UCSD-AML1 (cell line): Measurements from ENCODE around the gene GBP6.
"Not testable (repeated sequence)": the region's sequence is repeated elsewhere in the genome, so short reads cannot be mapped to it uniquely, and the experiment has no call there.

Experiments
- DNase-seq: peaks from one replicate; lab custom pipeline; 2025; ENCODE audit not compliant: unreplicated experiment; lab: John Stamatoyannopoulos, UW

Gene GBP6

GRCh38 chr1:89369331-89369730 lies 5.5 kb downstream of the GBP6 start:
- DNase-seq = no peak

GRCh38 chr1:89373810-89374209 lies 10.0 kb downstream of the GBP6 start:
- not testable (repeated sequence) for DNase-seq

- DNase-seq = no peak
Measured at GRCh38 chr1:89378001-89378400, 14.1 kb downstream of the GBP6 start.

GRCh38 chr1:89381618-89382017 lies 17.8 kb downstream of the GBP6 start:
- no peak for DNase-seq

- DNase-seq = no peak
Measured at GRCh38 chr1:89382479-89382878, 18.6 kb downstream of the GBP6 start.

- DNase-seq = no peak
Measured at GRCh38 chr1:89383185-89383584, 19.3 kb downstream of the GBP6 start.

GRCh38 chr1:89390707-89391106 lies 26.8 kb downstream of the GBP6 start:
- no peak for DNase-seq

GRCh38 chr1:89391686-89392085 lies 27.8 kb downstream of the GBP6 start:
- no peak for DNase-seq

- no peak for DNase-seq
Measured at GRCh38 chr1:89394851-89395250, 31.0 kb downstream of the GBP6 start.

- DNase-seq = no peak
Measured at GRCh38 chr1:89396902-89397301, 33.0 kb downstream of the GBP6 start.

GRCh38 chr1:89405275-89405929 lies 41.5 kb downstream of the GBP6 start:
- no peak for DNase-seq

GRCh38 chr1:89407360-89407759 lies 43.5 kb downstream of the GBP6 start:
- DNase-seq = no peak

- not testable (repeated sequence) for DNase-seq
Measured at GRCh38 chr1:89407768-89408167, 43.9 kb downstream of the GBP6 start.

GRCh38 chr1:89425056-89425455 lies 61.2 kb downstream of the GBP6 start:
- no peak for DNase-seq

- no peak for DNase-seq
Measured at GRCh38 chr1:89429062-89429461, 65.2 kb downstream of the GBP6 start.

GRCh38 chr1:89429681-89430080 lies 65.8 kb downstream of the GBP6 start:
- DNase-seq = not testable (repeated sequence)

GRCh38 chr1:89433421-89433820 lies 69.6 kb downstream of the GBP6 start:
- DNase-seq = no peak

- not testable (repeated sequence) for DNase-seq
Measured at GRCh38 chr1:89434058-89434780, 70.4 kb downstream of the GBP6 start.
